HepG2 (cell line): ENCODE data around the gene AAMP. TPM values are rescaled to one million over a fixed set of nuclear protein-coding genes. Genes with fewer than 3 reads are reported as not detected.

Source experiments
- ATAC-seq: fragments of 200-7000 bp; cut with Tn5 transposase; 3 replicates; pipeline ENCODE4 v1.9.1; 2020; ENCODE audit warnings: mild to moderate bottlenecking, moderate library complexity
- BruUV-seq: library from RNA; stranded (reverse); fragments of 400-500 nt; replicated peaks from 2 replicates; lab custom pipeline; 2021; lab: Mats Ljungman, UMichigan
- CTCF ChIA-PET: fragments of 300-600 bp; formaldehyde crosslinking; extraction: SDS; loops from one replicate; lab custom pipeline; 2021; ENCODE audit warnings: low total read pairs, inconsistent platforms, low intra/inter-chr PET ratio; lab: Yijun Ruan, JAX
- POLR2A ChIA-PET: fragments of 350-600 bp; sonication (Branson Sonifier 250); formaldehyde crosslinking; loops from one replicate; lab custom pipeline; 2020; ENCODE audit warnings: antibody characterized with exemption, inconsistent platforms; lab: Yijun Ruan, JAX
- DNase-seq: peaks from one replicate; pipeline ENCODE4 v3.0.0-alpha.2; 2015; ENCODE audit warnings: low spot score
- FAIRE-seq: peaks from 3 replicates; lab custom pipeline; 2011; peaks lifted over from hg19 to GRCh38; lab: Jason Lieb, UNC
- H2AFZ ChIP-seq: one replicate; pipeline ENCODE4 v1.6.1; 2011; ENCODE audit warnings: low read length, inconsistent platforms
- H3K27ac ChIP-seq: fragments of 300-600 bp; 3 replicates; pipeline ENCODE4 v1.8.0; 2011; ENCODE audit warnings: mixed run types, mild to moderate bottlenecking, mixed read lengths, low read length, inconsistent platforms; ENCODE audit not compliant: insufficient read depth; ENCODE audit errors: extremely low read length
- H3K27me3 ChIP-seq, 2 experiments: fragments of 200-600 bp in 1 of 2; 2 replicates in 1 of 2; 3 replicates in 1 of 2; pipeline versions ENCODE4 v1.6.0 to v1.8.0; 2011; ENCODE audit warnings: low read length in 2 of 2, mild to moderate bottlenecking in 2 of 2, moderate library complexity in 2 of 2, inconsistent platforms in 1 of 2; ENCODE audit not compliant: insufficient read depth in 2 of 2, control insufficient read depth in 1 of 2
- H3K36me3 ChIP-seq, 2 experiments: fragments of 200-600 bp in 1 of 2; replicated peaks in 1 of 2; 2 replicates in 1 of 2; 3 replicates in 1 of 2; pipeline versions ENCODE4 v1.5.1 to v1.8.0; 2011; ENCODE audit warnings: low read length in 2 of 2, inconsistent platforms in 1 of 2; ENCODE audit not compliant: insufficient read depth in 2 of 2, control insufficient read depth in 1 of 2
- H3K4me1 ChIP-seq: 2 replicates; pipeline ENCODE4 v1.5.1; 2012; ENCODE audit warnings: low read length, inconsistent platforms; ENCODE audit not compliant: insufficient read depth
- H3K4me2 ChIP-seq: 2 replicates; pipeline ENCODE4 v1.6.0; 2011; ENCODE audit warnings: low read depth, low read length, inconsistent platforms
- H3K4me3 ChIP-seq, 3 experiments: fragments of 200-600 bp in 1 of 3; sonication (generic), shearing (Covaris generic) in 1 of 3; replicated peaks in 1 of 3; 2 replicates each; pipeline ENCODE4 v1.5.1; 2011 to 2016; ENCODE audit warnings: low read length in 3 of 3, inconsistent platforms in 2 of 3, low read depth in 2 of 3, mild to moderate bottlenecking in 2 of 3, control low read depth in 1 of 3, mixed read lengths in 1 of 3; ENCODE audit not compliant: insufficient read depth in 1 of 3
- H3K79me2 ChIP-seq: one replicate; pipeline ENCODE4 v1.6.1; 2011; ENCODE audit warnings: low read length, inconsistent platforms; ENCODE audit not compliant: insufficient read depth
- H3K9ac ChIP-seq: 2 replicates; pipeline ENCODE4 v1.6.0; 2011; ENCODE audit warnings: mild to moderate bottlenecking, low read depth, low read length, inconsistent platforms; ENCODE audit not compliant: insufficient read depth
- H3K9me3 ChIP-seq: 2 replicates; pipeline ENCODE4 v1.5.1; 2012; ENCODE audit warnings: mild to moderate bottlenecking, low read length
- H4K20me1 ChIP-seq: 2 replicates; pipeline ENCODE4 v1.6.0; 2011; ENCODE audit warnings: inconsistent platforms, mild to moderate bottlenecking, low read length, moderate library complexity; ENCODE audit not compliant: insufficient read depth
- GTF2F1 ChIP-seq: fragments of 150-350 bp; IDR thresholded peaks from 2 replicates; pipeline ENCODE4 v1.6.1; 2014; ENCODE audit warnings: low read length
- NCOA1 ChIP-seq: sonication (generic); formaldehyde crosslinking; IDR thresholded peaks from 2 replicates; pipeline ENCODE4 v1.9.0; 2021; ENCODE audit warnings: missing genetic modification reagents
- SNAPC2 ChIP-seq: sonication (generic); formaldehyde crosslinking; IDR thresholded peaks from 2 replicates; pipeline ENCODE4 v1.8.1; 2022; ENCODE audit warnings: mild to moderate bottlenecking, missing genetic modification reagents
- STAT5B ChIP-seq: sonication (generic); formaldehyde crosslinking; IDR thresholded peaks from 2 replicates; pipeline ENCODE4 v1.4.0; 2020; ENCODE audit warnings: missing genetic modification reagents
- SUZ12 ChIP-seq: fragments of 150-350 bp; IDR thresholded peaks from 2 replicates; pipeline ENCODE4 v1.6.1; 2014; ENCODE audit warnings: low read depth, low read length
- TP53 ChIP-seq: sonication (generic); formaldehyde crosslinking; conservative IDR thresholded peaks from 2 replicates; pipeline ENCODE4 v1.4.0; 2020; ENCODE audit warnings: missing genetic modification reagents
- ZBTB8A ChIP-seq: sonication (generic); formaldehyde crosslinking; IDR thresholded peaks from 2 replicates; pipeline ENCODE4 v1.4.0; 2020; ENCODE audit warnings: mild to moderate bottlenecking, low read depth, missing genetic modification reagents, borderline replicate concordance
- ZFAT ChIP-seq: sonication (generic); formaldehyde crosslinking; conservative IDR thresholded peaks from 2 replicates; pipeline ENCODE4 v1.8.1; 2023; ENCODE audit warnings: missing genetic modification reagents, inconsistent platforms
- ZFP36L1 ChIP-seq: sonication (generic); formaldehyde crosslinking; IDR thresholded peaks from 2 replicates; pipeline ENCODE4 v1.8.0; 2022; ENCODE audit warnings: mild to moderate bottlenecking, missing genetic modification reagents, moderate library complexity
- ZNF121 ChIP-seq: sonication (generic); formaldehyde crosslinking; IDR thresholded peaks from 2 replicates; pipeline ENCODE4 v1.5.0; 2020; ENCODE audit warnings: mild to moderate bottlenecking, missing genetic modification reagents
- ZNF550 ChIP-seq: sonication (generic); formaldehyde crosslinking; IDR thresholded peaks from 2 replicates; pipeline ENCODE4 v1.4.0; 2020; ENCODE audit warnings: mild to moderate bottlenecking, missing genetic modification reagents, borderline replicate concordance
- ZNF605 ChIP-seq: sonication (generic); formaldehyde crosslinking; IDR thresholded peaks from 2 replicates; pipeline ENCODE4 v1.8.0; 2022; ENCODE audit warnings: mild to moderate bottlenecking, missing genetic modification reagents
- ZNF776 ChIP-seq: sonication (generic); formaldehyde crosslinking; IDR thresholded peaks from 2 replicates; pipeline ENCODE4 v1.4.0; 2020; ENCODE audit warnings: mild to moderate bottlenecking, missing genetic modification reagents
- WGBS: methylation state at CpG from one replicate; pipeline ENCODE4 v1.1.6; 2017; ENCODE audit warnings: low lambda C conversion rate; 5-methylcytosine and 5-hydroxymethylcytosine counted together
- in situ Hi-C: cut with HindIII; loops from 2 replicates; pipeline ENCODE4 v1.10.0; 2017; ENCODE audit warnings: low pct_unique_long_range_greater_than_20kb; ENCODE audit not compliant: extremely low pct_ligation_motif_present
- intact Hi-C: fragments of 100-400 bp; cut with micrococcal nuclease; formaldehyde crosslinking; loops from one replicate; pipeline ENCODE4 v1.10.0; 2022; ENCODE audit not compliant: unreplicated experiment
- polyA plus RNA-seq, 8 experiments: library from polyadenylated mRNA; depleted of rRNA in 3 of 8; stranded (reverse) in 7 of 8; unstranded in 1 of 8; fragments of >200 nt; fragmentation: Illumina TruSeq in 4 of 8; extraction: Trizol in 4 of 8; gene quantifications; 2 replicates each; pipeline versions ENCODE4 v1.2.1 to v1.2.3, GENCODE V29; 2011 to 2016; ENCODE audit warnings: low read depth in 4 of 8, missing spikeins in 1 of 8, mixed read lengths in 1 of 8; ENCODE audit not compliant: insufficient read depth in 1 of 8
- total RNA-seq, 5 experiments: library from RNA; depleted of rRNA; stranded (reverse); fragments of >200 nt; fragmentation: Illumina TruSeq; extraction: Trizol; gene quantifications; 2 replicates each; pipeline ENCODE4 v1.2.3, GENCODE V29; 2016; ENCODE audit warnings: low read depth in 1 of 5
- TF ChIP-seq, protein P1 (sequence below): sonication (generic); formaldehyde crosslinking; IDR thresholded peaks from 2 replicates; pipeline ENCODE4 v1.8.1; 2023; ENCODE audit warnings: mild to moderate bottlenecking, missing genetic modification reagents
- TF ChIP-seq, protein P2 (sequence below): IDR thresholded peaks from 2 replicates; pipeline ENCODE4 v1.6.1; 2012; ENCODE audit warnings: inconsistent platforms
- TF ChIP-seq, protein P3 (sequence below): sonication (generic); formaldehyde crosslinking; IDR thresholded peaks from 2 replicates; pipeline ENCODE4 v1.5.0; 2020; ENCODE audit warnings: missing genetic modification reagents

Gene AAMP
- total and polyA plus RNA-seq, 2 of the 13 experiments (the other 11 are each of a cell fraction or from before 2014, with no cell fraction given), result 110 to 186 TPM

DNA sequence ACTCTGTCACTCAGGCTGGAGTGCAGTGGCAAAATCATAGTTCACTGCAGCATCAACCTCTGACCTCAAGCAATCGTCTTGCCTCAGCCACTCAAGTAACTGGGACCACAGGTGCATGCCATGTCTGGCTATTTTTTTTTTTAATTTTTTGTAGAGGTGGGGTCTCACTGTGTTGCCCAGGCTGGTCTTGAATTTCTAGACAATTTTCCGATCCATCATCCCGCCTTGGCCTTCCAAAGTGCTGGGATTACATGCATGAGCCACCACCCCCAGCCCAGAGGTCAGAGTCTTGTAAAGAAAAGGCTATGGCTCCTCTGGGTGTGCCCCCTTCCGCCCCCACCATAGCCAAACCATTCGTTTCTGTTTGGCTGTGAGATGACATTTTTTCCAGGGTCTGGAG is 35.4 kb upstream of the AAMP start:
- 51% methylated on average over 5 of the region's 5 CpGs for WGBS
- Histone ChIP-seq H2AFZ (no peak overlapping the region), H3K4me2 (no peak overlapping the region), H3K9ac (no peak overlapping the region), H3K36me3 (no peaks in the 10 kb centered on the region), H4K20me1 (no peaks in the 10 kb centered on the region), H3K4me3 (no peak overlapping the region), H3K27ac (no peak overlapping the region), H3K9me3 (no peaks in the 10 kb centered on the region), H3K4me1 (peaks cover 55% of the 10 kb centered on the region), H3K27me3 (0 out of 5 replicates have a peak, but pooled peaks cover 0 to 3% of the 10 kb centered on the region in 2 experiments), H3K79me2 (no peaks in the 10 kb centered on the region)
- BruUV-seq, result no TSS peak
- in situ Hi-C loops, result no loop called here
- ChIA-PET POLR2A (no interaction called here), CTCF (interaction anchor here (1.7 kb wide), 1 partner anchor 51 kb away, joined by 4 read pairs; the partner anchor contains the start of gene CATIP)
- intact Hi-C loops, result no loop called here
- DNase-seq (no peak), ATAC-seq (no peak), FAIRE-seq (no peak)
- TF ChIP-seq ZNF605, result no peak
- TF ChIP-seq NCOA1, result 0 out of 2 replicates have a peak, but pooled peaks have one; percentile 1
- no peak for TF ChIP-seq ZNF776 (CRISPR knock-in tag)
- TF ChIP-seq ZNF121 (CRISPR knock-in tag), result peak; percentile 54; the same call in 1 of the 2 replicates

DNA sequence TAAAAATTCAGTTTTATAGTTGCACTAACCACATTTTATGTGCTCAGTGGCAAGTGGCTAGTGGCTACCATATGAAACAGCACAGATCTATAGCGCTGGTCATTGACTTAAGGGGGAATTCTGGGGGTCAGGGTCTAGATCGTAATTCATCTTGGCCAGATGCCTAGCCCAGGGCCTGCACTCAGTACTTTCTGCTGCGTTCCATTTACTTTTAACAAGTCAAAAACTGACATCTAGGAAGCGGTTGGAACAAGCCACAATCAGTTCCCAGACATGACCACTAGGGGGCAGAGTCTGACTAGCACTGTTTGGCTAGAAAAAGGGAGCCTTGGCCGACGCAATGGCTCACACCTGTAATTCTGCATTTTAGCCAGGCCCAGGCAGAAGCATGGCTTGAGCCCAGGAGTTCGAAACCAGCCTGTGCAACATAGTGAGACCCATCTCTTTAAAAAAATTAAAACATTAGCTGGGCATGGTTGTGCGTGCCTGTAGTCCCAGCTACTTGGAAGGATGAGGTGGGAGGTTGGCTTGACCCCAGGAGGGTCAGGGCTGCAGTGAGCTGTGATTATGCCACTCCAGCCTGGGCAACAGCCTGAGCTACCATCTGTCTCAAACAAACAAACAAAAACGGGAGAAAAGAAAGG is 31.4 kb upstream of the AAMP start:
- CTCF ChIA-PET, result interaction anchor here (0.7 to 3.1 kb wide), 9 partner anchors 9 to 347 kb away, joined by 3 to 59 read pairs (median 5); partner anchors contain the start of genes CATIP and TMBIM1
- intact Hi-C loops (loop anchor here (1.0 to 2.0 kb wide), 4 partner anchors 29 to 95 kb away; partner anchors contain the start of gene CATIP), in situ Hi-C loops (loop anchor here (5.0 kb wide), 1 partner anchor 56 kb away; the partner anchor contains the start of gene CATIP)
- Histone ChIP-seq H3K27ac (peak overlapping the region; percentile 25), H4K20me1 (no peaks in the 10 kb centered on the region), H3K9me3 (no peaks in the 10 kb centered on the region), H3K4me2 (peak overlapping the region; percentile 62), H3K27me3 (no peaks in the 10 kb centered on the region), H3K4me1 (peaks cover 63% of the 10 kb centered on the region), H3K36me3 (no peaks in the 10 kb centered on the region), H2AFZ (no peak overlapping the region), H3K9ac (no peak overlapping the region), H3K4me3 (no peak overlapping the region), H3K79me2 (no peaks in the 10 kb centered on the region)
- ATAC-seq (peak; percentile 64), DNase-seq (peak; percentile 90), FAIRE-seq (peak; percentile 97)
- 2% methylated on average over 9 of the region's 9 CpGs for WGBS
- no TSS peak for BruUV-seq
- POLR2A ChIA-PET, result interaction anchor here (1.2 to 1.7 kb wide), 3 partner anchors 55 to 104 kb away, joined by 3 to 8 read pairs (median 5); partner anchors contain the start of gene CATIP
- TF ChIP-seq STAT5B (CRISPR knock-in tag), result no peak
- no peak for TF ChIP-seq ZNF550
- TF ChIP-seq TP53 (CRISPR knock-in tag), result 0 out of 2 replicates have a peak, but pooled peaks have one; percentile 57
- no peak for TF ChIP-seq SUZ12
- no peak for TF ChIP-seq ZBTB8A (CRISPR knock-in tag)
- TF ChIP-seq ZFP36L1 (CRISPR knock-in tag), result 0 out of 2 replicates have a peak, but pooled peaks have one; percentile 16
- TF ChIP-seq, protein P1, sequence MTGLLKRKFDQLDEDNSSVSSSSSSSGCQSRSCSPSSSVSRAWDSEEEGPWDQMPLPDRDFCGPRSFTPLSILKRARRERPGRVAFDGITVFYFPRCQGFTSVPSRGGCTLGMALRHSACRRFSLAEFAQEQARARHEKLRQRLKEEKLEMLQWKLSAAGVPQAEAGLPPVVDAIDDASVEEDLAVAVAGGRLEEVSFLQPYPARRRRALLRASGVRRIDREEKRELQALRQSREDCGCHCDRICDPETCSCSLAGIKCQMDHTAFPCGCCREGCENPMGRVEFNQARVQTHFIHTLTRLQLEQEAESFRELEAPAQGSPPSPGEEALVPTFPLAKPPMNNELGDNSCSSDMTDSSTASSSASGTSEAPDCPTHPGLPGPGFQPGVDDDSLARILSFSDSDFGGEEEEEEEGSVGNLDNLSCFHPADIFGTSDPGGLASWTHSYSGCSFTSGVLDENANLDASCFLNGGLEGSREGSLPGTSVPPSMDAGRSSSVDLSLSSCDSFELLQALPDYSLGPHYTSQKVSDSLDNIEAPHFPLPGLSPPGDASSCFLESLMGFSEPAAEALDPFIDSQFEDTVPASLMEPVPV (CRISPR knock-in tag), result no peak
- TF ChIP-seq SNAPC2 (CRISPR knock-in tag), result no peak
- no peak for TF ChIP-seq ZFAT (CRISPR knock-in tag)
- TF ChIP-seq GTF2F1, result no peak
- TF ChIP-seq, protein P2, sequence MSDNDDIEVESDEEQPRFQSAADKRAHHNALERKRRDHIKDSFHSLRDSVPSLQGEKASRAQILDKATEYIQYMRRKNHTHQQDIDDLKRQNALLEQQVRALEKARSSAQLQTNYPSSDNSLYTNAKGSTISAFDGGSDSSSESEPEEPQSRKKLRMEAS, result peak; percentile 47; the same call in 1 of the 2 replicates
- TF ChIP-seq, protein P3, sequence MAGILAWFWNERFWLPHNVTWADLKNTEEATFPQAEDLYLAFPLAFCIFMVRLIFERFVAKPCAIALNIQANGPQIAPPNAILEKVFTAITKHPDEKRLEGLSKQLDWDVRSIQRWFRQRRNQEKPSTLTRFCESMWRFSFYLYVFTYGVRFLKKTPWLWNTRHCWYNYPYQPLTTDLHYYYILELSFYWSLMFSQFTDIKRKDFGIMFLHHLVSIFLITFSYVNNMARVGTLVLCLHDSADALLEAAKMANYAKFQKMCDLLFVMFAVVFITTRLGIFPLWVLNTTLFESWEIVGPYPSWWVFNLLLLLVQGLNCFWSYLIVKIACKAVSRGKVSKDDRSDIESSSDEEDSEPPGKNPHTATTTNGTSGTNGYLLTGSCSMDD (CRISPR knock-in tag), result no peak
